SK-N-SH (cell line): ENCODE data around the gene ACTG2. TPM values are rescaled to one million over a fixed set of nuclear protein-coding genes. Genes with fewer than 3 reads are reported as not detected.

Experiments
- CTCF ChIA-PET: fragments of 300-600, 350-600 bp; formaldehyde crosslinking; extraction: SDS; loops from one replicate; lab custom pipeline; 2021; lab: Yijun Ruan, JAX
- POLR2A ChIA-PET: fragments of 350-600 bp; sonication (Branson Sonifier 250); formaldehyde crosslinking; extraction: SDS; loops from one replicate; lab custom pipeline; 2020; ENCODE audit warnings: antibody characterized with exemption, inconsistent platforms; lab: Yijun Ruan, JAX
- DNase-seq: peaks from one replicate; pipeline ENCODE4 v3.0.0; 2012
- H2AFZ ChIP-seq: fragments of 200-600 bp; sonication (generic); 2 replicates; pipeline ENCODE4 v1.8.1; 2016; ENCODE audit warnings: antibody characterized with exemption, mild to moderate bottlenecking, low read depth
- H3F3A ChIP-seq: fragments of 200-600 bp; sonication (generic); replicated peaks from 2 replicates; pipeline ENCODE3; 2016; ENCODE audit warnings: antibody characterized with exemption, mild to moderate bottlenecking; ENCODE audit not compliant: insufficient read depth
- H3K27ac ChIP-seq, 2 experiments: fragments of 200-500 bp in 1 of 2; fragments of 200-600 bp in 1 of 2; sonication (Bioruptor generic) in 1 of 2; sonication (generic), shearing (Covaris generic) in 1 of 2; 2 replicates each; pipeline versions ENCODE4 v1.5.1 to v1.6.1; 2014 to 2016; ENCODE audit warnings: low read depth in 2 of 2, inconsistent platforms in 1 of 2, low read length in 1 of 2, mild to moderate bottlenecking in 1 of 2, mixed read lengths in 1 of 2
- H3K27me3 ChIP-seq: fragments of 200-600 bp; sonication (generic), shearing (Covaris generic); 2 replicates; pipeline ENCODE4 v1.6.1; 2016; ENCODE audit warnings: mixed run types; ENCODE audit not compliant: insufficient read depth
- H3K36me3 ChIP-seq, 2 experiments: fragments of 200-500 bp in 1 of 2; fragments of 200-600 bp in 1 of 2; sonication (Bioruptor generic) in 1 of 2; sonication (generic) in 1 of 2; replicated peaks in 1 of 2; 2 replicates each; pipeline versions ENCODE3 to v1.5.1; 2014 to 2016; ENCODE audit warnings: low read length in 1 of 2, mild to moderate bottlenecking in 1 of 2; ENCODE audit not compliant: insufficient read depth in 2 of 2, control insufficient read depth in 1 of 2
- H3K4me1 ChIP-seq, 2 experiments: fragments of 200-500 bp in 1 of 2; fragments of 200-600 bp in 1 of 2; sonication (Bioruptor generic) in 1 of 2; sonication (generic), shearing (Covaris generic) in 1 of 2; 2 replicates each; pipeline versions ENCODE4 v1.5.1 to v1.6.1; 2014 to 2016; ENCODE audit warnings: low read depth in 1 of 2, low read length in 1 of 2, mixed run types in 1 of 2; ENCODE audit not compliant: insufficient read depth in 2 of 2, control insufficient read depth in 1 of 2
- H3K4me2 ChIP-seq: fragments of 200-600 bp; sonication (generic), shearing (Covaris generic); 2 replicates; pipeline ENCODE4 v1.6.1; 2017; ENCODE audit warnings: mixed run types
- H3K4me3 ChIP-seq, 2 experiments: fragments of 200-500 bp in 1 of 2; fragments of 200-600 bp in 1 of 2; sonication (Bioruptor generic) in 1 of 2; sonication (generic), shearing (Covaris generic) in 1 of 2; 2 replicates each; pipeline versions ENCODE4 v1.5.1 to v1.8.1; 2014 to 2016; ENCODE audit warnings: low read depth in 2 of 2, inconsistent platforms in 1 of 2, low read length in 1 of 2, mild to moderate bottlenecking in 1 of 2, mixed read lengths in 1 of 2, moderate library complexity in 1 of 2
- H3K79me2 ChIP-seq: fragments of 200-600 bp; sonication (generic); 2 replicates; pipeline ENCODE4 v1.8.1; 2017; ENCODE audit warnings: mild to moderate bottlenecking; ENCODE audit not compliant: insufficient read depth
- H3K9ac ChIP-seq: fragments of 200-600 bp; sonication (generic); 2 replicates; pipeline ENCODE4 v1.6.1; 2017; ENCODE audit warnings: mixed run types
- H3K9me2 ChIP-seq: fragments of 200-600 bp; sonication (generic); 2 replicates; pipeline ENCODE4 v1.6.1; 2017; ENCODE audit warnings: mixed run types
- H3K9me3 ChIP-seq: fragments of 200-600 bp; sonication (generic); 2 replicates; pipeline ENCODE4 v1.6.1; 2017; ENCODE audit warnings: mixed run types, mild to moderate bottlenecking, moderate library complexity
- H4K20me1 ChIP-seq: fragments of 200-600 bp; sonication (generic); 2 replicates; pipeline ENCODE4 v1.6.1; 2017; ENCODE audit warnings: mild to moderate bottlenecking, mixed run types; ENCODE audit not compliant: insufficient read depth
- GATA2 ChIP-seq: sonication (generic); formaldehyde crosslinking; IDR thresholded peaks from 2 replicates; pipeline ENCODE4 v1.5.0; 2020; ENCODE audit warnings: mild to moderate bottlenecking, missing genetic modification reagents
- NFIC ChIP-seq: IDR thresholded peaks from 2 replicates; pipeline ENCODE4 v1.4.0; 2012; ENCODE audit warnings: borderline replicate concordance
- NRF1 ChIP-seq: IDR thresholded peaks from 2 replicates; pipeline ENCODE4 v1.6.1; 2012; ENCODE audit warnings: low read depth, mild to moderate bottlenecking, low read length
- TEAD4 ChIP-seq: IDR thresholded peaks from 2 replicates; pipeline ENCODE4 v1.4.0; 2012; ENCODE audit warnings: mild to moderate bottlenecking, borderline replicate concordance; ENCODE audit not compliant: insufficient read depth
- YY1 ChIP-seq: IDR thresholded peaks from 2 replicates; pipeline ENCODE4 v1.4.0; 2012; ENCODE audit warnings: low read depth, mild to moderate bottlenecking
- WGBS: methylation state at CpG from one replicate; pipeline ENCODE4 v1.1.6; 2017; ENCODE audit warnings: low lambda C conversion rate; 5-methylcytosine and 5-hydroxymethylcytosine counted together
- polyA plus RNA-seq, 3 experiments: library from polyadenylated mRNA; depleted of rRNA; stranded (reverse); fragments of >200 nt; gene quantifications; 2 replicates each; pipeline ENCODE4 v1.2.3, GENCODE V29; 2012
- TF ChIP-seq, protein P1 (sequence below): fragments of 200-600 bp; sonication (generic); IDR thresholded peaks from 2 replicates; pipeline ENCODE4 v1.6.1; 2017; ENCODE audit warnings: antibody characterized with exemption, mild to moderate bottlenecking, moderate library complexity
- TF ChIP-seq, protein P2 (sequence below): IDR thresholded peaks from 2 replicates; pipeline ENCODE4 v1.4.0; 2012; ENCODE audit warnings: low read depth, borderline replicate concordance
- TF ChIP-seq, protein P3 (sequence below): fragments of 150-350 bp; IDR thresholded peaks from 2 replicates; pipeline ENCODE4 v1.6.1; 2017; ENCODE audit warnings: antibody characterized with exemption, low read length, low read depth, borderline replicate concordance
- TF ChIP-seq, protein P4 (sequence below): IDR thresholded peaks from 2 replicates; pipeline ENCODE4 v1.4.0; 2012; ENCODE audit warnings: low read depth
- TF ChIP-seq, protein P5 (sequence below): IDR thresholded peaks from 2 replicates; pipeline ENCODE4 v1.4.0; 2012; ENCODE audit warnings: low read depth, borderline replicate concordance

The ACTG2 gene
- polyA plus RNA-seq, 1 of the 3 experiments (the other 2 are of a cell fraction), result 0.25 TPM

GRCh38 chr2:73891276-73891901, 1.4 kb upstream of the ACTG2 start (continued):
- TF ChIP-seq, protein P1, sequence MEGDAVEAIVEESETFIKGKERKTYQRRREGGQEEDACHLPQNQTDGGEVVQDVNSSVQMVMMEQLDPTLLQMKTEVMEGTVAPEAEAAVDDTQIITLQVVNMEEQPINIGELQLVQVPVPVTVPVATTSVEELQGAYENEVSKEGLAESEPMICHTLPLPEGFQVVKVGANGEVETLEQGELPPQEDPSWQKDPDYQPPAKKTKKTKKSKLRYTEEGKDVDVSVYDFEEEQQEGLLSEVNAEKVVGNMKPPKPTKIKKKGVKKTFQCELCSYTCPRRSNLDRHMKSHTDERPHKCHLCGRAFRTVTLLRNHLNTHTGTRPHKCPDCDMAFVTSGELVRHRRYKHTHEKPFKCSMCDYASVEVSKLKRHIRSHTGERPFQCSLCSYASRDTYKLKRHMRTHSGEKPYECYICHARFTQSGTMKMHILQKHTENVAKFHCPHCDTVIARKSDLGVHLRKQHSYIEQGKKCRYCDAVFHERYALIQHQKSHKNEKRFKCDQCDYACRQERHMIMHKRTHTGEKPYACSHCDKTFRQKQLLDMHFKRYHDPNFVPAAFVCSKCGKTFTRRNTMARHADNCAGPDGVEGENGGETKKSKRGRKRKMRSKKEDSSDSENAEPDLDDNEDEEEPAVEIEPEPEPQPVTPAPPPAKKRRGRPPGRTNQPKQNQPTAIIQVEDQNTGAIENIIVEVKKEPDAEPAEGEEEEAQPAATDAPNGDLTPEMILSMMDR, result no peak
- TF ChIP-seq, protein P2, sequence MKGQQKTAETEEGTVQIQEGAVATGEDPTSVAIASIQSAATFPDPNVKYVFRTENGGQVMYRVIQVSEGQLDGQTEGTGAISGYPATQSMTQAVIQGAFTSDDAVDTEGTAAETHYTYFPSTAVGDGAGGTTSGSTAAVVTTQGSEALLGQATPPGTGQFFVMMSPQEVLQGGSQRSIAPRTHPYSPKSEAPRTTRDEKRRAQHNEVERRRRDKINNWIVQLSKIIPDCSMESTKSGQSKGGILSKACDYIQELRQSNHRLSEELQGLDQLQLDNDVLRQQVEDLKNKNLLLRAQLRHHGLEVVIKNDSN, result no peak
- no peak for TF ChIP-seq NRF1
- TF ChIP-seq TEAD4, result no peak

- Histone ChIP-seq H4K20me1 (no peaks in the 10 kb centered on the region), H2AFZ (no peak overlapping the region), H3K9ac (no peak overlapping the region), H3K36me3 (no peaks in the 10 kb centered on the region), H3K9me3 (no peaks in the 10 kb centered on the region), H3K27ac (no peak overlapping the region), H3K4me1 (no peaks in the 10 kb centered on the region), H3F3A (no peaks in the 10 kb centered on the region), H3K79me2 (no peaks in the 10 kb centered on the region), H3K4me2 (no peak overlapping the region), H3K9me2 (no peaks in the 10 kb centered on the region), H3K27me3 (no peaks in the 10 kb centered on the region; the same call in 1 of the 2 replicates), H3K4me3 (no peak overlapping the region)
- no peak for DNase-seq
- TF ChIP-seq, protein P3, sequence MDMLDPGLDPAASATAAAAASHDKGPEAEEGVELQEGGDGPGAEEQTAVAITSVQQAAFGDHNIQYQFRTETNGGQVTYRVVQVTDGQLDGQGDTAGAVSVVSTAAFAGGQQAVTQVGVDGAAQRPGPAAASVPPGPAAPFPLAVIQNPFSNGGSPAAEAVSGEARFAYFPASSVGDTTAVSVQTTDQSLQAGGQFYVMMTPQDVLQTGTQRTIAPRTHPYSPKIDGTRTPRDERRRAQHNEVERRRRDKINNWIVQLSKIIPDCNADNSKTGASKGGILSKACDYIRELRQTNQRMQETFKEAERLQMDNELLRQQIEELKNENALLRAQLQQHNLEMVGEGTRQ, result no peak
- no peak for TF ChIP-seq YY1
- TF ChIP-seq TEAD4, result no peak
- no peak for TF ChIP-seq NFIC
- TF ChIP-seq, protein P4, sequence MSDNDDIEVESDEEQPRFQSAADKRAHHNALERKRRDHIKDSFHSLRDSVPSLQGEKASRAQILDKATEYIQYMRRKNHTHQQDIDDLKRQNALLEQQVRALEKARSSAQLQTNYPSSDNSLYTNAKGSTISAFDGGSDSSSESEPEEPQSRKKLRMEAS, result no peak
- TF ChIP-seq, protein P5, sequence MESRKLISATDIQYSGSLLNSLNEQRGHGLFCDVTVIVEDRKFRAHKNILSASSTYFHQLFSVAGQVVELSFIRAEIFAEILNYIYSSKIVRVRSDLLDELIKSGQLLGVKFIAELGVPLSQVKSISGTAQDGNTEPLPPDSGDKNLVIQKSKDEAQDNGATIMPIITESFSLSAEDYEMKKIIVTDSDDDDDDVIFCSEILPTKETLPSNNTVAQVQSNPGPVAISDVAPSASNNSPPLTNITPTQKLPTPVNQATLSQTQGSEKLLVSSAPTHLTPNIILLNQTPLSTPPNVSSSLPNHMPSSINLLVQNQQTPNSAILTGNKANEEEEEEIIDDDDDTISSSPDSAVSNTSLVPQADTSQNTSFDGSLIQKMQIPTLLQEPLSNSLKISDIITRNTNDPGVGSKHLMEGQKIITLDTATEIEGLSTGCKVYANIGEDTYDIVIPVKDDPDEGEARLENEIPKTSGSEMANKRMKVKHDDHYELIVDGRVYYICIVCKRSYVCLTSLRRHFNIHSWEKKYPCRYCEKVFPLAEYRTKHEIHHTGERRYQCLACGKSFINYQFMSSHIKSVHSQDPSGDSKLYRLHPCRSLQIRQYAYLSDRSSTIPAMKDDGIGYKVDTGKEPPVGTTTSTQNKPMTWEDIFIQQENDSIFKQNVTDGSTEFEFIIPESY, result no peak
- TF ChIP-seq GATA2 (CRISPR knock-in tag), result no peak
- POLR2A ChIA-PET, result no interaction called here
- CTCF ChIA-PET, result no interaction called here
- WGBS, result 71% methylated on average over 8 of the region's 9 CpGs
Measured at GRCh38 chr2:73893764-73894474, 1.1 kb downstream of the ACTG2 start.
